Gastroesophageal sphincter (tissue), 4 donors: ENCODE results near the gene ADM5. TPM values are rescaled to one million over a fixed set of nuclear protein-coding genes. Genes with fewer than 3 reads are reported as not detected.

Source experiments
- ATAC-seq: fragments of 150-250 bp; one replicate; pipeline ENCODE4 v1.9.1; 2016; ENCODE audit warnings: mild to moderate bottlenecking, moderate library complexity
- H3K27ac ChIP-seq, 4 donors: fragments of 200-600 bp; sonication (generic) in 3 of 4; 1 replicate in 3 of 4; 2 replicates in 1 of 4; pipeline ENCODE4 v1.5.1; 2016 to 2019
- H3K27me3 ChIP-seq: fragments of 200-600 bp; sonication (generic); one replicate; pipeline ENCODE4 v1.5.1; 2019
- H3K36me3 ChIP-seq, 2 donors: fragments of 200-600 bp; sonication (generic); one replicate each; pipeline ENCODE4 v1.5.1; 2019; ENCODE audit warnings: control low read depth in 1 of 2
- H3K4me1 ChIP-seq, 3 donors: fragments of 200-600 bp; sonication (generic); 1 replicate in 2 of 3; 2 replicates in 1 of 3; pipeline ENCODE4 v1.5.1; 2016 to 2019; ENCODE audit warnings: control low read depth in 2 of 3
- H3K4me3 ChIP-seq, 2 donors: fragments of 200-600 bp; sonication (generic); one replicate each; pipeline ENCODE4 v1.5.1; 2019; ENCODE audit warnings: mild to moderate bottlenecking in 1 of 2, moderate library complexity in 1 of 2
- H3K9me3 ChIP-seq, 3 donors: fragments of 200-600 bp; sonication (generic); one replicate each; pipeline ENCODE4 v1.5.1; 2017 to 2019; ENCODE audit warnings: control low read depth in 2 of 3
- EP300 ChIP-seq: sonication (generic); formaldehyde crosslinking; IDR thresholded peaks from one replicate; pipeline ENCODE4 v1.6.1; 2017; ENCODE audit warnings: antibody characterized with exemption, mild to moderate bottlenecking
- POLR2A ChIP-seq, 2 donors: fragments of 450-650 bp; IDR thresholded peaks; one replicate each; pipeline ENCODE4 v1.6.1; 2017; ENCODE audit warnings: antibody characterized with exemption in 2 of 2, mild to moderate bottlenecking in 2 of 2, moderate library complexity in 1 of 2
- POLR2AphosphoS5 ChIP-seq: sonication (generic); formaldehyde crosslinking; IDR thresholded peaks from one replicate; pipeline ENCODE4 v1.6.1; 2017; ENCODE audit warnings: antibody characterized with exemption
- WGBS, 2 donors: methylation state at CpG; one replicate each; pipeline ENCODE4 v1.1.5; 2018; ENCODE audit warnings: low coverage in 1 of 2; 5-methylcytosine and 5-hydroxymethylcytosine counted together
- total RNA-seq, 4 donors: library from RNA; depleted of rRNA; stranded (reverse); fragments of >200 nt; gene quantifications; one replicate each; pipeline ENCODE4 v1.1.0, GENCODE V29; 2016
- TF ChIP-seq, protein P1 (sequence below), 4 experiments: fragments of 200-600 bp in 2 of 4; fragments of 450-650 bp in 2 of 4; sonication (generic) in 1 of 4; IDR thresholded peaks; one replicate each; pipeline ENCODE4 v1.5.1; 2017 to 2019; ENCODE audit warnings: antibody characterized with exemption in 4 of 4, mild to moderate bottlenecking in 2 of 4, moderate library complexity in 2 of 4

The ADM5 gene
- total RNA-seq, 4 donors from 2014 or later: 1.3 to 4.1 (median 1.5) TPM; not detected in 1

- TF ChIP-seq POLR2AphosphoS5 (no peak), POLR2A (IDR thresholded peaks at IDR 0.05) (no peak), EP300 (no peak)
- TF ChIP-seq, protein P1, sequence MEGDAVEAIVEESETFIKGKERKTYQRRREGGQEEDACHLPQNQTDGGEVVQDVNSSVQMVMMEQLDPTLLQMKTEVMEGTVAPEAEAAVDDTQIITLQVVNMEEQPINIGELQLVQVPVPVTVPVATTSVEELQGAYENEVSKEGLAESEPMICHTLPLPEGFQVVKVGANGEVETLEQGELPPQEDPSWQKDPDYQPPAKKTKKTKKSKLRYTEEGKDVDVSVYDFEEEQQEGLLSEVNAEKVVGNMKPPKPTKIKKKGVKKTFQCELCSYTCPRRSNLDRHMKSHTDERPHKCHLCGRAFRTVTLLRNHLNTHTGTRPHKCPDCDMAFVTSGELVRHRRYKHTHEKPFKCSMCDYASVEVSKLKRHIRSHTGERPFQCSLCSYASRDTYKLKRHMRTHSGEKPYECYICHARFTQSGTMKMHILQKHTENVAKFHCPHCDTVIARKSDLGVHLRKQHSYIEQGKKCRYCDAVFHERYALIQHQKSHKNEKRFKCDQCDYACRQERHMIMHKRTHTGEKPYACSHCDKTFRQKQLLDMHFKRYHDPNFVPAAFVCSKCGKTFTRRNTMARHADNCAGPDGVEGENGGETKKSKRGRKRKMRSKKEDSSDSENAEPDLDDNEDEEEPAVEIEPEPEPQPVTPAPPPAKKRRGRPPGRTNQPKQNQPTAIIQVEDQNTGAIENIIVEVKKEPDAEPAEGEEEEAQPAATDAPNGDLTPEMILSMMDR (IDR thresholded peaks at IDR 0.05): no peak
- peaks cover 0 to 65% (median 25%) of the 10 kb centered on the region in 3 donors for H3K4me1 ChIP-seq
- no peak overlapping the region for H3K27ac ChIP-seq
- no peak for ATAC-seq
- H3K9me3 ChIP-seq: no peaks in the 10 kb centered on the region
- no peaks in the 10 kb centered on the region for H3K27me3 ChIP-seq
- peaks cover 0 to 38% of the 10 kb centered on the region in 2 donors for H3K36me3 ChIP-seq
- H3K4me3 ChIP-seq: no peak overlapping the region
- WGBS, 2 donors: 70 to 83% methylated on average over 1 to 2 of the region's 2 CpGs
Observed at GRCh38 chr19:49643466-49643865, 45.9 kb upstream of the ADM5 start.

DNA sequence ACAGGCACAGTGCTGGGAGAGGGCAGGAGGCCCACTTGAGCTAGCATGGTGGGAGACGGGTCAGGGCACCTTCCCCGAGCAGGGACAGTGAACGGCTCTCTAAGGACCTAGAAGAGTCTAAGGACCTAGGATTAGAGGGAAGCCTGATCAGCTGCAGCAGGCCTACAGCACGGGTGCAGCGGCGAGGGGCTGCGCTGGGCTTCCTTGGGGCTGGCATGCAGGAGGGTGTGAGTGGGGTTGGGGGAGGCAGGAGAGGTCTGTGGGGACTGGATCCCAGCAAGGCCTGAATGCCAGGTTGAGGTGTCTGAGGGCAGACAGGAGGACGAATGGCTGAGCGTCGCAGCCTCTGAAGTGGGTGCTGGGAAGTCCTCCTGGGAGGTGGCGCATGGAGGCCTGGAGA, 43.8 kb upstream of the ADM5 start:
- Histone ChIP-seq H3K4me3 (no peak overlapping the region), H3K27me3 (no peaks in the 10 kb centered on the region), H3K9me3 (no peaks in the 10 kb centered on the region), H3K36me3 (peaks cover 0 to 59% of the 10 kb centered on the region in 2 donors), H3K4me1 (peaks cover 0 to 52% (median 25%) of the 10 kb centered on the region in 3 donors), H3K27ac (no peak overlapping the region)
- WGBS, 2 donors: 89% methylated on average over 6 of the region's 11 CpGs; no CpG with 5 or more reads in 1 of the 2 donors
- TF ChIP-seq POLR2AphosphoS5 (no peak), POLR2A (IDR thresholded peaks at IDR 0.05) (no peak), EP300 (no peak)
- TF ChIP-seq, protein P1 (IDR thresholded peaks at IDR 0.05): no peak
- no peak for ATAC-seq

DNA sequence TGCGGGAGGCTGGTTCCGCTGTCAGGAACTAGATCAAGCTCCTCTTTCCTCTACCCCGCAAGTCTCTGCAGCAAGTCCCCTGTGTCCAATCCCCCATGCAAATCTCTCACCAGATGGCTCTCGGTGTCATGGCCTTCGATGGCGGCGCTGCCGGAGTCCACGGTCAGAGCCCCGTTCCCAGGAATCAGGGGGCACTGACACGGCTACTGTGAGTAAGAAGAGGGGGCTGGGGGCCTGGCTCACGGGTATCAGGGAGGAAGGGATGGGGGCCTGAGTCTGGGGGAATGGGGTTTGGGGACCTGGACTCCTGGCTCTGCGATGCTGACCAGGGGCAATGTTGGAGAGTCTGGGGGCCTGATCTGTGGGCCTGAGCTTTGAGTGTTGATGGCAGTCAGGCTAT, 43.4 kb upstream of the ADM5 start:
- TF ChIP-seq, protein P1 (IDR thresholded peaks at IDR 0.05): no peak
- TF ChIP-seq POLR2A (IDR thresholded peaks at IDR 0.05): no peak
- TF ChIP-seq POLR2AphosphoS5: no peak
- no peak for TF ChIP-seq EP300
- WGBS, 2 donors: 77% methylated on average over 4 of the region's 13 CpGs; no CpG with 5 or more reads in 1 of the 2 donors
- no peak overlapping the region for H3K4me3 ChIP-seq
- H3K4me1 ChIP-seq: peaks cover 0 to 49% (median 25%) of the 10 kb centered on the region in 3 donors
- H3K36me3 ChIP-seq: peaks cover 0 to 63% of the 10 kb centered on the region in 2 donors
- H3K27me3 ChIP-seq: no peaks in the 10 kb centered on the region
- H3K27ac ChIP-seq: no peak overlapping the region
- H3K9me3 ChIP-seq: no peaks in the 10 kb centered on the region
- ATAC-seq: no peak

- Histone ChIP-seq H3K4me3 (no peak overlapping the region), H3K27me3 (no peaks in the 10 kb centered on the region), H3K4me1 (peaks cover 0 to 43% (median 25%) of the 10 kb centered on the region in 3 donors), H3K36me3 (peaks cover 0 to 69% of the 10 kb centered on the region in 2 donors), H3K9me3 (no peaks in the 10 kb centered on the region), H3K27ac (no peak overlapping the region)
- ATAC-seq: no peak
- TF ChIP-seq EP300 (no peak), POLR2A (IDR thresholded peaks at IDR 0.05) (no peak), POLR2AphosphoS5 (no peak)
- TF ChIP-seq, protein P1 (IDR thresholded peaks at IDR 0.05): no peak
- no CpG with 5 or more reads among the region's 17 CpGs for WGBS, 2 donors
Observed at GRCh38 chr19:49646586-49646985, 42.8 kb upstream of the ADM5 start.

GRCh38 chr19:49651029-49651819, 38.2 kb upstream of the ADM5 start:
- no peak overlapping the region for H3K4me3 ChIP-seq
- H3K9me3 ChIP-seq: no peaks in the 10 kb centered on the region
- no peak overlapping the region for H3K27ac ChIP-seq
- peaks cover 0 to 6% (median 0%) of the 10 kb centered on the region in 3 donors for H3K4me1 ChIP-seq
- H3K27me3 ChIP-seq: no peaks in the 10 kb centered on the region
- ATAC-seq: no peak
- no CpG with 5 or more reads among the region's 72 CpGs for WGBS, 2 donors
- TF ChIP-seq EP300 (no peak), POLR2AphosphoS5 (no peak), POLR2A (IDR thresholded peaks at IDR 0.05) (no peak)
- TF ChIP-seq, protein P1 (IDR thresholded peaks at IDR 0.05): no peak
- H3K36me3 ChIP-seq: peaks cover 0 to 100% of the 10 kb centered on the region in 2 donors
